HG02970 (cell line): ENCODE data around the gene MED13.
"Not testable (repeated sequence)": the region's sequence is repeated elsewhere in the genome, so short reads cannot be mapped to it uniquely, and the experiment has no call there.

Source experiments
- ATAC-seq: cut with Tn5 transposase; IDR thresholded peaks from one replicate; pipeline ENCODE4 v1.9.1; 2021; ENCODE audit warnings: mild to moderate bottlenecking, moderate library complexity, moderate number of reproducible peaks; ENCODE audit not compliant: unreplicated experiment, low FRiP score

MED13 gene

GRCh38 chr17:62001105-62001504 lies 64.0 kb downstream of the MED13 start:
- ATAC-seq, result no peak

- ATAC-seq, result no peak
These were observed 64.9 kb downstream of the MED13 start for GRCh38 chr17:62000186-62000585.

GRCh38 chr17:61998534-61998933 lies 66.5 kb downstream of the MED13 start:
- ATAC-seq, result not testable (repeated sequence)

GRCh38 chr17:61997664-61998063 lies 67.4 kb downstream of the MED13 start:
- ATAC-seq, result no peak

- no peak for ATAC-seq
These were observed 68.0 kb downstream of the MED13 start for GRCh38 chr17:61996916-61997605.

GRCh38 chr17:61989509-61989908 lies 75.6 kb downstream of the MED13 start:
- no peak for ATAC-seq

- ATAC-seq, result no peak
These were observed 78.2 kb downstream of the MED13 start for GRCh38 chr17:61986898-61987297.

GRCh38 chr17:61984821-61985220 lies 80.3 kb downstream of the MED13 start:
- ATAC-seq, result no peak

- ATAC-seq, result no peak
These were observed 83.8 kb downstream of the MED13 start for GRCh38 chr17:61981323-61981722.

GRCh38 chr17:61980535-61980934 lies 84.5 kb downstream of the MED13 start:
- no peak for ATAC-seq

GRCh38 chr17:61974115-61974514 lies 91.0 kb downstream of the MED13 start:
- ATAC-seq, result no peak

GRCh38 chr17:61972311-61972710 lies 92.8 kb downstream of the MED13 start:
- ATAC-seq, result no peak

- ATAC-seq, result no peak
These were observed 95.0 kb downstream of the MED13 start for GRCh38 chr17:61970030-61970429.

GRCh38 chr17:61968757-61969156 lies 96.3 kb downstream of the MED13 start:
- no peak for ATAC-seq

- no peak for ATAC-seq
These were observed 97.3 kb downstream of the MED13 start for GRCh38 chr17:61967729-61968128.

- ATAC-seq, result no peak
These were observed 98.9 kb downstream of the MED13 start for GRCh38 chr17:61966191-61966590.

- ATAC-seq, result no peak
These were observed 109.5 kb downstream of the MED13 start for GRCh38 chr17:61955619-61956018.

GRCh38 chr17:61947367-61948078 lies 117.6 kb downstream of the MED13 start:
- ATAC-seq, result no peak

GRCh38 chr17:61946359-61946758 lies 118.7 kb downstream of the MED13 start:
- no peak for ATAC-seq

GRCh38 chr17:61943117-61943516 lies 122.0 kb downstream of the MED13 start:
- ATAC-seq, result no peak

- ATAC-seq, result no peak
These were observed 123.0 kb downstream of the MED13 start for GRCh38 chr17:61942085-61942484.

- ATAC-seq, result no peak
These were observed 137.0 kb downstream of the MED13 start for GRCh38 chr17:61928101-61928436.
